ENCODE results near the gene HOXC6.
A peak's percentile ranks its signal among the peaks of the same experiment; 100 is the strongest.

The HOXC6 gene

DNA sequence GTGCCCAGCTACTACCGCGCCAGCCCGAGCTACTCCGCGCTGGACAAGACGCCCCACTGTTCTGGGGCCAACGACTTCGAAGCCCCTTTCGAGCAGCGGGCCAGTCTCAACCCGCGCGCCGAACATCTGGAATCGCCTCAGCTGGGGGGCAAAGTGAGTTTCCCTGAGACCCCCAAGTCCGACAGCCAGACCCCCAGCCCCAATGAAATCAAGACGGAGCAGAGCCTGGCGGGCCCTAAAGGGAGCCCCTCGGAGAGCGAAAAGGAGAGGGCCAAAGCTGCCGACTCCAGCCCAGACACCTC lies 42.6 kb upstream of the HOXC6 start:
- TF ChIP-seq, protein P1, sequence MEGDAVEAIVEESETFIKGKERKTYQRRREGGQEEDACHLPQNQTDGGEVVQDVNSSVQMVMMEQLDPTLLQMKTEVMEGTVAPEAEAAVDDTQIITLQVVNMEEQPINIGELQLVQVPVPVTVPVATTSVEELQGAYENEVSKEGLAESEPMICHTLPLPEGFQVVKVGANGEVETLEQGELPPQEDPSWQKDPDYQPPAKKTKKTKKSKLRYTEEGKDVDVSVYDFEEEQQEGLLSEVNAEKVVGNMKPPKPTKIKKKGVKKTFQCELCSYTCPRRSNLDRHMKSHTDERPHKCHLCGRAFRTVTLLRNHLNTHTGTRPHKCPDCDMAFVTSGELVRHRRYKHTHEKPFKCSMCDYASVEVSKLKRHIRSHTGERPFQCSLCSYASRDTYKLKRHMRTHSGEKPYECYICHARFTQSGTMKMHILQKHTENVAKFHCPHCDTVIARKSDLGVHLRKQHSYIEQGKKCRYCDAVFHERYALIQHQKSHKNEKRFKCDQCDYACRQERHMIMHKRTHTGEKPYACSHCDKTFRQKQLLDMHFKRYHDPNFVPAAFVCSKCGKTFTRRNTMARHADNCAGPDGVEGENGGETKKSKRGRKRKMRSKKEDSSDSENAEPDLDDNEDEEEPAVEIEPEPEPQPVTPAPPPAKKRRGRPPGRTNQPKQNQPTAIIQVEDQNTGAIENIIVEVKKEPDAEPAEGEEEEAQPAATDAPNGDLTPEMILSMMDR (IDR thresholded peaks at IDR 0.05; ENCODE audit: insufficient read depth, low read length, poor library complexity, severe bottlenecking) = no peak
- Histone ChIP-seq H3K4me3 (replicated peaks; ENCODE audit: low read depth, low read length) (no peak overlapping the region), H3K27me3 (replicated peaks; ENCODE audit: control insufficient read depth, insufficient read depth, low read length) (peaks cover 6% of the 10 kb centered on the region), H3K36me3 (ENCODE audit: control insufficient read depth, insufficient read depth, low read length) (no peaks in the 10 kb centered on the region)
- DNase-seq (ENCODE audit: extremely low read depth, insufficient read length) = no peak

DNA sequence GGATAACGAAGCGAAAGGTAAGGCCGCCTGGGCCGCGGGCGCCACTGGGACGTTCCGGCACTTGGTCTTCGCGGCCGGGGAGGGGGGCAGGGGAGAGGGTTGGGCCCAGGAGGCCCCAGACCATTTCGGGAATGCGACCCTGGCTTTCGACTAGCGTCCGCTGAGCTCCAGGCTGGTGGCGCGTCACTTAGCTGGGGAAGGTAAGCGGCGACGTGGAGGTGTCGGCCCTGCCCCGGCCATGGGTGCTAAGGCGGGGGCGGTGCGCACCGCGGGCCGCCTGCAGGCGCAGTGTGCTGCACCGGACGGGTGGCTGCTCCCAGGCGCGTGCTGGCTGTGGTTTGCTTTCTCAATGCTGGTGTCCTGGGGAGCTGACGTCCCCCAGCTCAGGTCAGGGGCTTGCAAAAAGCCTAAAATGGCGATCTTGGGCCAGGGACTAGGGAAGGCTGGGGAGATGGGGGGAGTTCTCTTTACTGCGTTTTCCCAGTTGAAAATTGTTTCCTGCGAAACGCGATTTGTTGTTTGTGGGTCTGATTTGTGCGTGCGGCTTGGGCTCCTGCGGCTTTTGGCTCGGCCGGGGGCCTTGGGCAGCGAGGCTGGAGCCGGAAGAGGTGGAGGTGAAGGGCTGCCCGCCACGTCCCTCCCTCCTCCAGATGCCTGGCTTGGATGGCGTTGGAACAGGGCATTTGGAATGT lies 42.1 kb upstream of the HOXC6 start:
- Histone ChIP-seq H3K36me3 (ENCODE audit: control insufficient read depth, insufficient read depth, low read length) (no peaks in the 10 kb centered on the region), H3K4me3 (replicated peaks; ENCODE audit: low read depth, low read length) (peak overlapping the region; percentile 13; the same call in 1 of the 2 replicates), H3K27me3 (replicated peaks; ENCODE audit: control insufficient read depth, insufficient read depth, low read length) (peaks cover 8% of the 10 kb centered on the region)
- TF ChIP-seq, protein P1 (IDR thresholded peaks at IDR 0.05; ENCODE audit: insufficient read depth, low read length, poor library complexity, severe bottlenecking) = no peak
- DNase-seq (ENCODE audit: extremely low read depth, insufficient read length) = no peak

DNA sequence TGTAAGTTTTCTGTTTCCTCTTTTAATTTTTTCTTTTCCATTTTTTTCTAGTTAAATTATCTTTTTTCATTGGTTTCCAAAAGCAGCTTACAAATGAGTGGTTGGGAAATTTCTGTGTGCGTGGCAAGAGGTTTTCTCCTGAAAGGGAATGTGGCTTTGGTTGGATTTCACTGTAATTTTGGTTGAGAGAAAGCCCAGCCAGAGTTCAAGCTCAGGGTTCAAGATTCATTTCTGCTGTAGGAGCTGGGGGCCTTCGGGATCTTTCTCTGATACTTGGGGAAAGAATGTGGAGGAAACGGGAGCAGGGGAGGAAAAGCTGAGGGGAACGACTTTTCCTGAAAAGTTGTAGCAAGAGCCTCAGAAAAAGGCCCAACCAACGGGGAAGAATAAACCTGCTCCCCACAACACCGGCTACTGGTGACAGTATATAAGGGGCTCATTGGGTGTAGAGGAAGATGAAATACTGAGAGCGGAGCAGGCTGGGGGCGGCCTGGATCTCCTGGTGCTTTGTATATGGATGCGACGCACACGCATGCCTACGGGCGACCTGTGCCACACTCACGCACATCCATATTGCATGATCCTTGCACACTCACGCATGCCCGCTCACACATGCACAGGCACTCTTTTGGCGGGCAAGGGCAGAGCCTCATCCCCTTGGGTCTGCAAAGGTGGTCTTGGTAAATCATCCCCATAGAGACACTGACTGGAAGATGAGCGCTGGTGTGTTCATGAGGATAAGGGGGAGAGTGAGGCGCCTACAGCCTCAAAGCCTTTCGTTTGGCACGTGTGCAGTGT lies 41.4 kb upstream of the HOXC6 start:
- TF ChIP-seq, protein P1 (IDR thresholded peaks at IDR 0.05; ENCODE audit: insufficient read depth, low read length, poor library complexity, severe bottlenecking) = no peak
- H3K4me3 ChIP-seq (replicated peaks; ENCODE audit: low read depth, low read length) = no peak overlapping the region

DNA sequence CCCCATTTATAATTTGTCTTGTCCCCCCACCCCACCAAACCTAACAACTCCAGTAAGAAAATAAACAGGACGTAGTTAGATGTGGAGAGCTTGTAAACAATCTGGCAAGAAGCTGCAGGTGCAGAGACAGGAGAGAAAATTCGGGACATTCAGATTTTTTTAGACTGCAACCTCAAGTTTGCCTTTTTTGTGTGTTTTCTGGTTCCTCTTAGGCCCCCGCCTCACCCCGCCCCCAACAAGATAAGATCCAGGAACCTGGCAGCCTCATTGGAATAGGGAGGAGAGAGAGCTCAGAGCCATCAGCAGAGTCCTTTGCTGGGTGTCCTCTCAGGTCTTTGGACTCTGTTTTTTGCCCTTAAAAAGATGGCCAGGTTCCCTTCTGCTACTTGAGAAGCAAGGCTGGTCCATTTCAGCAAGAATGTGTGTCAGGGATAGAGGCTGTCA lies 40.4 kb upstream of the HOXC6 start:
- TF ChIP-seq, protein P1 (IDR thresholded peaks at IDR 0.05; ENCODE audit: insufficient read depth, low read length, poor library complexity, severe bottlenecking) = no peak
- H3K4me3 ChIP-seq (replicated peaks; ENCODE audit: low read depth, low read length) = no peak overlapping the region
- H3K27me3 ChIP-seq (replicated peaks; ENCODE audit: control insufficient read depth, insufficient read depth, low read length) = peaks cover 11% of the 10 kb centered on the region
- H3K36me3 ChIP-seq (ENCODE audit: control insufficient read depth, insufficient read depth, low read length) = no peaks in the 10 kb centered on the region
- no peak for DNase-seq (ENCODE audit: extremely low read depth, insufficient read length)

More for the DNA sequence above, 41.4 kb upstream of the HOXC6 start:
- DNase-seq (ENCODE audit: extremely low read depth, insufficient read length) = no peak
- no peaks in the 10 kb centered on the region for H3K36me3 ChIP-seq (ENCODE audit: control insufficient read depth, insufficient read depth, low read length)
- H3K27me3 ChIP-seq (replicated peaks; ENCODE audit: control insufficient read depth, insufficient read depth, low read length) = peaks cover 9% of the 10 kb centered on the region

DNA sequence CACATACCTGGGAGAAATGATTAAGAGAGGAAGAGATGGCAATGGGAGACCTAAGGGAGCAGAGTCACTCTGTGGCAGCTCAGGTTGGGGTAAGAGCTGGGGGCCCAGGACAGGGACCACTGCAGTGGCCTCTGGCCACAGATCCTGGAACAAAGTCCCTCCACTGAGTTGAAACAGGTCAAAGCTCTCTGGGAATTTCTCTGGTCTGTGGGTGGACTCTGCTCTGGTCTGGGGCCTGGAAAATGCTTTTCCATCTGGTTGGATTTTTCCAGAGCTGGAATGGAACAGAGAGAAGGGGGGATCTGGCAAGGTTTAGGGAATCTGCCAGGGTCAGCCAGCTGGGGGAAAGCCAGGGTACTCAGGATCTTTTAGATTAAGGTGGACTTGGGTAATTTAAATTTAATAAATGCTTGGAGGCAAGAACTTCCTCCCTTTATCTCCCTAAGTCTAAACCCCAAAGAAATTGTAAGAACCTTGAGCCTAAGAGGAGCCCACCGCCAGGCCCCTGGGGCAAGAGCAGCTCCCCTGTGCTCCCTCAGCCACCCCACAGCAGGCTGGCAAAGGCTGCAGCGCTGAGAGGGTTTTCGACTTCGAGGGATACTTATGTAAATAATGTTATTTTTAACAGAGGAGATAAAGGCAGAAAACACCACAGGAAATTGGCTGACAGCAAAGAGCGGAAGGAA lies 39.6 kb upstream of the HOXC6 start:
- Histone ChIP-seq H3K36me3 (ENCODE audit: control insufficient read depth, insufficient read depth, low read length) (no peaks in the 10 kb centered on the region), H3K4me3 (replicated peaks; ENCODE audit: low read depth, low read length) (no peak overlapping the region), H3K27me3 (replicated peaks; ENCODE audit: control insufficient read depth, insufficient read depth, low read length) (peaks cover 11% of the 10 kb centered on the region)
- TF ChIP-seq, protein P1 (IDR thresholded peaks at IDR 0.05; ENCODE audit: insufficient read depth, low read length, poor library complexity, severe bottlenecking) = no peak
- DNase-seq (ENCODE audit: extremely low read depth, insufficient read length) = no peak
